Effector CD8-positive, alpha-beta T cell (primary cell): ENCODE measurements around the gene BICD2.
A peak's percentile ranks its signal among the peaks of the same experiment; 100 is the strongest.

Source experiments
- DNase-seq: peaks from one replicate; lab custom pipeline; 2025; lab: John Stamatoyannopoulos, UW

The BICD2 gene

GRCh38 chr9:92714787-92715487, 49.7 kb downstream of the BICD2 start:
- DNase-seq, result no peak

- DNase-seq, result no peak
Observed at GRCh38 chr9:92714016-92714415, 50.6 kb downstream of the BICD2 start.

- DNase-seq, result no peak
Observed at GRCh38 chr9:92713528-92713927, 51.1 kb downstream of the BICD2 start.

GRCh38 chr9:92712767-92713166, 51.9 kb downstream of the BICD2 start:
- no peak for DNase-seq

GRCh38 chr9:92711844-92712243, 52.8 kb downstream of the BICD2 start:
- no peak for DNase-seq

GRCh38 chr9:92711146-92711545, 53.5 kb downstream of the BICD2 start:
- DNase-seq, result no peak

- no peak for DNase-seq
Observed at GRCh38 chr9:92710368-92710767, 54.3 kb downstream of the BICD2 start.

GRCh38 chr9:92709954-92710353, 54.7 kb downstream of the BICD2 start:
- DNase-seq, result no peak

- no peak for DNase-seq
Observed at GRCh38 chr9:92709240-92709639, 55.4 kb downstream of the BICD2 start.

- DNase-seq, result no peak
Observed at GRCh38 chr9:92707530-92707929, 57.1 kb downstream of the BICD2 start.

GRCh38 chr9:92706218-92706940, 58.3 kb downstream of the BICD2 start:
- no peak for DNase-seq

- DNase-seq, result no peak
Observed at GRCh38 chr9:92704528-92704927, 60.1 kb downstream of the BICD2 start.

GRCh38 chr9:92696619-92697018, 68.0 kb downstream of the BICD2 start:
- DNase-seq, result no peak

- DNase-seq, result no peak
Observed at GRCh38 chr9:92686954-92687353, 77.7 kb downstream of the BICD2 start.

- DNase-seq, result no peak
Observed at GRCh38 chr9:92685022-92685421, 79.6 kb downstream of the BICD2 start.

GRCh38 chr9:92682269-92682668, 82.4 kb downstream of the BICD2 start:
- no peak for DNase-seq

- DNase-seq, result no peak
Observed at GRCh38 chr9:92680166-92681119, 84.2 kb downstream of the BICD2 start.

GRCh38 chr9:92679413-92680165, 85.0 kb downstream of the BICD2 start:
- no peak for DNase-seq

- DNase-seq, result no peak
Observed at GRCh38 chr9:92671323-92671722, 93.3 kb downstream of the BICD2 start.

GRCh38 chr9:92669890-92670708, 94.5 kb downstream of the BICD2 start, which contains the start of gene IPPK:
Gene IPPK (minus strand): TSS chr9:92670131. CDS start chr9:92669988, 143 bp downstream.
- peak; percentile 94 for DNase-seq

- peak; percentile 50 for DNase-seq
Observed at GRCh38 chr9:92669527-92669889, 95.1 kb downstream of the BICD2 start.
